ENCODE data around the gene CLEC16A. TPM values are rescaled to one million over a fixed set of nuclear protein-coding genes. Genes with fewer than 3 reads are reported as not detected.
"Not testable (repeated sequence)": the region's sequence is repeated elsewhere in the genome, so short reads cannot be mapped to it uniquely, and the experiment has no call there.

CLEC16A gene
- total RNA-seq, 1 experiment from 2014 or later, result 13.4 TPM

GRCh38 chr16:11098601-11099390 is 154.4 kb downstream of the CLEC16A start:
- DNase-seq (ENCODE audit: low read depth), result no peak

GRCh38 chr16:11099672-11100205 is 155.4 kb downstream of the CLEC16A start:
- no peak for DNase-seq (ENCODE audit: low read depth)

DNA sequence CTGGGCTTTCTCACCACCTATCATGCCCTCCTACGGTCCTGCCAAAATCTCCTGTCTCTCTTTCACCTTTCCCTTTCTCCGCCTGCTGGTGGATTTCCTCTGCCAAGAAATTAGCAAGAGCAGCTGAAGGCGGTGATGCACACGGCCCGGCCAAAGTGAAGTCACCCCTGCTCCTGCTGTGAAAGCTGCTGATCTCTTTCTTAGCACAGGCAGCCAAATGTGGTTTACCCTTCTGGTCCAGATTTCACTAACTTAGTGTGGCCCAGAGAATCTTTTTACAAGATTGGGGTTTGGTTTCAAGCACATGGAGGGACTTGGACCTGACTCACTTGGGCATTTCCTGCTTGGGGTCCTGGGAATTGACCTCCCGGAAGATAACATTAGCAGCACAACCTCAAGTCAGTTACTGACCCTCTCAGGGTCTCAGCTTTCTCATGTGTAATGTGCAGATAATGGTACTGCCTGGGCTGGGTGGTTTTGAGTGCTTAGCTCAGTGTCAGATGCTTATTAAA is 155.9 kb downstream of the CLEC16A start:
- DNase-seq (ENCODE audit: low read depth), result peak; percentile 99

DNA sequence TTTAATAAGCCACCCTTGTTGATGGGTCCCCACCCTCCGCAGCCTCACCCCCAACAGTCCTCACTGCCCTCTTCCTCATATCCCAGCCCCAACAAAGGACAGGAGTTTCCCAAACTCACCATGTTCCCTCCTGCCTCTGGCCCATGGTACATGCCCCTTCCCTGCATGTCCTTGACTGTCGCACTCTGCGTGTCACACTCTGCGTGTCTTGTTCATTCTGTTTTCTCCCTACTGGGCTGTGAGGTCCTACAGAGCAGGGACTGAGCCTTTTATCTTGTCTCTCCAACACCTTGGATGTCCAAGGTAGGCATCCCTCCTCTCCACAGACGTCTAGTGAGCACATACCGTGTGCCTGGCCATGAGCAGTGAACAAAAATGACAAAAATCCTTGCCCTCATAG is 156.9 kb downstream of the CLEC16A start:
- DNase-seq (ENCODE audit: low read depth), result no peak

- no peak for DNase-seq (ENCODE audit: low read depth)
These were observed 157.5 kb downstream of the CLEC16A start for GRCh38 chr16:11101695-11102522.

- DNase-seq (ENCODE audit: low read depth), result no peak
These were observed 158.1 kb downstream of the CLEC16A start for GRCh38 chr16:11102523-11102898.

- DNase-seq (ENCODE audit: low read depth), result not testable (repeated sequence)
These were observed 158.9 kb downstream of the CLEC16A start for GRCh38 chr16:11103301-11103700.

- DNase-seq (ENCODE audit: low read depth), result no peak
These were observed 160.0 kb downstream of the CLEC16A start for GRCh38 chr16:11104168-11105037.

- DNase-seq (ENCODE audit: low read depth), result peak; percentile 97
These were observed 160.9 kb downstream of the CLEC16A start for GRCh38 chr16:11105038-11105903.

DNA sequence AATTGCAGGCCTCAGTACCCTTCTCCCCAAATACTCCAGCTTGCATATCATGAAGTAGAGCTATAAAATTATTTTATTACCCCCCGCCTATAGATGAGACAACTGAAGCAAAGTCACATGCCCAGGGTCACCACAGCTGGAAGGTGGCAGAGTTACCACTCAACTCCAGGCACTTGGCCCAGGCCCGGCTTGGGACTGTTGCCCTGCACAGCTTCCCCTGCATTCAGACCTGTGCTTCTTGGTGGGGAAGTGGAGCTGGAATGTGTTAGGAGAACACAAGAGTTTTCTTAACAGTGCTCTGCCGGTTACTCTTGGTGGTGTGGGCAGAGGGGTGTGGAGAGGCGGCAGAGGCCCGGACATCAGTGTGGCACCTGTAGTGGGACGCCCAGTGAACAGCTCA is 162.4 kb downstream of the CLEC16A start:
- DNase-seq (ENCODE audit: low read depth), result no peak

DNA sequence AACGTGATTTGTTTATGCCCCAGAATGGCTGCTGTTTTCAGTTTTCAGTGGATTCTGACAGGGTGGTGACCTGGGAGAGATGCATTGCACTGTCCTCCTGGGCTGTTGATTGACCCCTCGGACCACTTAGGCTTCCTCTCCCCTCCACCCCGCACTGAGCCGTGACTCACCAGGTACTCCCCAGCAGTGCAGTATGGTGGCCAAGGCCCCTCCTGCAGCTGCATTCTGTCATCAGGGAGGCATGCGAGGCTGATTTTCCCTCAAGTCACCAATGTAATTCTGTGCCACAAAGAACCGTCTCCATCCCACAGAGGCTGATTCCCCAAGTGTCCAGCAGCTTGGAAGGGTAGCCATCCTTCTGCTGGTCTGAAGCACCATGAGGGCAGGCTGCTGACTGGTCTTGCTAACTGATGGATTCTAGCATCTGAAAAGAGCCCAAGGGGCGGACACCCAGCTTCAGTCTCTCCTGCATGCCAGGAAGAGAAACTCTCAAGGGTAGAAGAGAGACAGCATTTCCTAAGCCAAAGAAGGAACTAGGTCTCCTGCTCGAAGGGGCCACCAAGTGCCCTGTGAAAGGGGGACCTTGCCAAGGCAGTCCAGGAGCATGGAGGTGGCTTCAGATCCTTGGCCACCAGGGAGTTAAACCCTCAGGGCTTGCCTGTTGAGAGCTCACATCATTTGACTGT is 163.6 kb downstream of the CLEC16A start:
- no peak for DNase-seq (ENCODE audit: low read depth)

DNA sequence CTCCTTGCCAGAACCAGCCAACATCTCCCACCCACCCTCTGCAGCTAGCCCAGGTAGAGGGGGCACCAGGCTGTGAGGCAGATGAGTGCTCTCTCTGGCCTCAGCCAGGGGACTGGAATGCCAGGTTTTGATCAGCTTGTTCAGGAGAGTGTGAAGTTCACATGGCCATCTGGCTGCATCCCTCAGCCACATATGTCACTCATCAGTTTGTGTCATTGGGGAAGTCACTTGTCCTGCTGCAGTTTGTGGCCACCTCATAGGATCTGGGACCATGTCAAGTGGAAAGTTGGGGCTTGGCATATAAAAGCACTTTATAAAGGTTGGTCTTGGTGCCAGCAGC is 164.1 kb downstream of the CLEC16A start:
- DNase-seq (ENCODE audit: low read depth), result no peak

DNA sequence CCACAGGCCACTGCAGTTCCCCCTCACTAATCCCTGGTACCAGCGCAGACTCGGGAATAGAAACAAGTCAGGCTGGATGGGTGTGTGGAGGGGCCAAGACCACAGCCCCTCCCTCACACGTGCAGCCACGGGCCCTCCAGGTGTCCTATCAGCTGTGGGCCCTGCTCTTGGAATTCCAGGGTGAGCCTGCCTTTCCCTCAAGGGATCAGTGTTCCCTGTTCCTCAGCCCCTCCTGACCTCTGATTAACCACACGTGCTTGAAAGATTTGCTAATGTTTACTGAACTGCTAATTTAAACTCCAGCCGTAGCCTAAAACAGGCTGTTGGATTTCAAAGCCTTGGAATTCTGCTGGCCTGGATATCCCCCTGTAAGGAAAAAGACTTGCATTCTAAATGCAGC is 165.2 kb downstream of the CLEC16A start:
- DNase-seq (ENCODE audit: low read depth), result no peak

- DNase-seq (ENCODE audit: low read depth), result no peak
These were observed 166.8 kb downstream of the CLEC16A start for GRCh38 chr16:11111150-11111549.

DNA sequence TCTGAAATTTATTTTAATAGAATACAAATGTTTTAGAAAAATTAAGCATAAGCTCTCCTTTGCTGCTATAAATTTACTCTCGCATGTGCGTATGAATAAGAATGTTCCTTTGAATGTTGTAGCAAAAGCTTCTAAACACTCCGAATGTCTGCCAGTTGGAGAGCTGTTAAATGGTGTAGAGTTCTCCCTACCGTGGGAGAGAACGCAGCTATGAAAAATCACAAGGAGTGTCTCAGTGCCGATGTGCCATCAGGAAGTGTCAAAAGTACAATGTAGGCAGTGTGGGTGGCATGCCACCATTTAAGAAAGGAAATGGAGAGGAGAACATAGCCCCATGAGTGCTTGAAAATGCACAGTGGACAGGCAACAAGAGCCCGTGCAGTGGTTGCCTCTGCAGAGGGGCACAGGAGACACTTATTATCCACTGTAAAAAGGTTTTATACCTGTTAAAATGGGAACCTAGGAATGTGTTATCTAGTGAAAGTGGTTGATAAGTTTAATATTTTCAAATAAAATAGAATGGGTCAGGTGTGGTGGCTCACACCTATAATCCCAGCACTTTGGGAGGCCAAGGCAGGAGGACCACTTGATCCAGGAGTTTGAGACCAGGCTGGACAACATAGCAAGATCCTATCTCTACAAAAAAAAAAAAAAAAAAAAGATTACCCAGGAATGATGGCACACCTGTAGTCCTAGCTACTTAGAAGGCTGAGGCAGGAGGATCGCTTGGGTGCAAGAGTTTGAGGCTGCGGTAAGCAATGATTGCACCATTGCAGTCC is 167.7 kb downstream of the CLEC16A start:
- DNase-seq (ENCODE audit: low read depth), result no peak

DNA sequence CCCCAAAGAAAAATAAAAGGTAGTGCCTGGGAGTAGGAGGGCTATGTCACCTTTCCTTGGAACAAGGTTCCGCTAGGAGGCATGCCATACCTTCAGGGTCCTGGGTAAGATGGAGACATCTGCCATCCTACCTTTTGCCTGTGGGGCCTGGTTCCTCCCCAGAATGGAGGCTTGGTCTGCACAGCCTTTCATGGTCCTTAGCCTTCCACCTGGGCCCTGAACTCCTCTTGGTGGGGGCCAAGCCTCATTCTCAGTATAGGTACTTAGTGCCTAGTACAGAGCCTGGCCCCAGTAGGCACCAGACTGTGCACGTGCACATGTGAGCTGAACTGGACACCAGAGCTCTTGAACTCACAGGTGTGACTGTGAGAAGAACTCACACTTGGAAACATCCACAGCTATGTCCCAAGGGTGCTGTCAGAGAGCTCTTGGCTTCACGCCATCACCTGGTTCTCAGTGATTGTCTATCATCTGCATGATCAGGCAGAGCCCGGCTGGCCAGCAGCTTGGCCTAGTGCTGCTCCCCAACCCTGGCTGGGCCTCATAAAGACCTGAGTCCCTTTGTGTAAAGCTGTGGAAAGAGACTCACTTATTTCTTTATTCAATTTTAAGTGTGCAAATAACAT is 168.5 kb downstream of the CLEC16A start:
- DNase-seq (ENCODE audit: low read depth), result no peak

DNA sequence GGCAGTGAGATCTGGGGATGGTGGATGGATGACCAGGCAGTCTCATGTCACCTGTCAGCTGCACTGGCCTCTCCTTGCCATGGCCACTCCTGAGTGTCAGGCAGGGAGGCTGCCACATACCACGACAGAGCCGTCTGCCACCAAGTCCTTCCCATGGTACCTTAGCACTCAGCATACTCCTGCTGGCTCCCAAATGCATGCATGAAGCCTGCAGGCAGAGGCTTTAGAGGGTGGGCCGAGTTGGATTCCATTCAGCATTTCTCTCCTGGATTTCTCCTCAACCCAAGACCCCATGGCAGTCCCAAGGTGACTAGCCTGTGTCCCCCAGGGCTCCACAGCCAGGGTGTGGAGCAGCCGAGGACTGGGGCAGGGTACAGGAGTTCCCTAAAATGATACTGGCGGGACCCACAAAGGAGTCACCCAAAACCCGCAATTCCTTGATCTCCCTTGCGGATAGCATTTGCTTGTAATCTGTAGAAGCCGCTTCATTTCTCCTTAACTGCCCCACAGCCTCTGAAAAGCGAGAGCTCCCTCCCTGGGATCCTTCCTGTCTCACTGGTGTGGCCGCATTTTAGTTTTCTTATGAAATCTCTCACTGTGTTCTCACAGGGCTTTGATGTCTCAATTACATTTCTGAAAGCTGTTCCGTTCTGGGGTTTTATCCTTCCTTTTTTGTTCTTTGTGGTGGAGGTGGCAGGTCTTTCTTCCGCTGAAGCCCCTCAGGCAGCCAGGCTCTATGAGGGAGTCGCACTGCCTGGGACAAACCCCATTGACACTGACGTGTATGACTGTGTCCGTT is 170.2 kb downstream of the CLEC16A start:
- no peak for DNase-seq (ENCODE audit: low read depth)

Data from LHCN-M2 (cell line).